ENCODE results near the gene BRINP3. TPM values are rescaled to one million over a fixed set of nuclear protein-coding genes. Genes with fewer than 3 reads are reported as not detected.

The BRINP3 gene
- polyA plus RNA-seq, 1 donor from 2014 or later = 7.7 TPM

DNA sequence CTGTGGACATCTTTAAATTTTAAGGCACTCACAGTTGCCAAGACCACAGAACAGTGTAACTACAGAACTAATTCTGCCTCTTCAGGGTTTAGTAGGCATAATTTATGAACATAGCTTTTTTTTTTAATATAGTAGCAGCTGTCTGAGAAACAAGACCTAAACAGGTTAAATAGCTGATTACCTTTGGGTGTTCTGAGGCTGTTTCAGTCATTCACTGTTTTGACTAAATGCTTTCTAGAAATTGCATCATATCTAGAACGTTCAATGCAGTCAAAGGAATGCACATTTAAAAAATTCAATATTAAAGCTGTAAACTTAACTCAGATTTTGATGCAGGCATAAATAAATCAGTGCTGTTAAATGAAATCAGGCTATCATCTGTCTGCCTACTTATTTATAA lies 101.6 kb downstream of the BRINP3 start:
- Histone ChIP-seq H3K9ac (ENCODE audit: low read length) (no peak overlapping the region), H3K27ac (ENCODE audit: low read length) (no peak overlapping the region), H3F3A (ENCODE audit: insufficient read depth, low read length, poor library complexity, severe bottlenecking) (no peaks in the 10 kb centered on the region), H2AFZ (ENCODE audit: low read depth, low read length) (no peak overlapping the region), H3K36me3 (ENCODE audit: insufficient read depth, low read length) (no peaks in the 10 kb centered on the region), H3K27me3 (ENCODE audit: insufficient read depth, low read depth, low read length) (no peaks in the 10 kb centered on the region), H3K9me2 (ENCODE audit: insufficient read depth, low read length) (no peaks in the 10 kb centered on the region), H3K9me3 (ENCODE audit: low read length) (no peaks in the 10 kb centered on the region), H3K79me2 (replicated peaks; ENCODE audit: insufficient read depth, low read length) (no peaks in the 10 kb centered on the region), H3K4me3 (ENCODE audit: low read length) (no peak overlapping the region), H4K20me1 (ENCODE audit: insufficient read depth) (no peaks in the 10 kb centered on the region), H3K4me2 (ENCODE audit: low read length) (no peak overlapping the region)
- no peak for TF ChIP-seq EZH2 (IDR thresholded peaks at IDR 0.05; ENCODE audit: borderline replicate concordance, insufficient read depth, low read length, poor library complexity, severe bottlenecking)
- TF ChIP-seq, protein P1, sequence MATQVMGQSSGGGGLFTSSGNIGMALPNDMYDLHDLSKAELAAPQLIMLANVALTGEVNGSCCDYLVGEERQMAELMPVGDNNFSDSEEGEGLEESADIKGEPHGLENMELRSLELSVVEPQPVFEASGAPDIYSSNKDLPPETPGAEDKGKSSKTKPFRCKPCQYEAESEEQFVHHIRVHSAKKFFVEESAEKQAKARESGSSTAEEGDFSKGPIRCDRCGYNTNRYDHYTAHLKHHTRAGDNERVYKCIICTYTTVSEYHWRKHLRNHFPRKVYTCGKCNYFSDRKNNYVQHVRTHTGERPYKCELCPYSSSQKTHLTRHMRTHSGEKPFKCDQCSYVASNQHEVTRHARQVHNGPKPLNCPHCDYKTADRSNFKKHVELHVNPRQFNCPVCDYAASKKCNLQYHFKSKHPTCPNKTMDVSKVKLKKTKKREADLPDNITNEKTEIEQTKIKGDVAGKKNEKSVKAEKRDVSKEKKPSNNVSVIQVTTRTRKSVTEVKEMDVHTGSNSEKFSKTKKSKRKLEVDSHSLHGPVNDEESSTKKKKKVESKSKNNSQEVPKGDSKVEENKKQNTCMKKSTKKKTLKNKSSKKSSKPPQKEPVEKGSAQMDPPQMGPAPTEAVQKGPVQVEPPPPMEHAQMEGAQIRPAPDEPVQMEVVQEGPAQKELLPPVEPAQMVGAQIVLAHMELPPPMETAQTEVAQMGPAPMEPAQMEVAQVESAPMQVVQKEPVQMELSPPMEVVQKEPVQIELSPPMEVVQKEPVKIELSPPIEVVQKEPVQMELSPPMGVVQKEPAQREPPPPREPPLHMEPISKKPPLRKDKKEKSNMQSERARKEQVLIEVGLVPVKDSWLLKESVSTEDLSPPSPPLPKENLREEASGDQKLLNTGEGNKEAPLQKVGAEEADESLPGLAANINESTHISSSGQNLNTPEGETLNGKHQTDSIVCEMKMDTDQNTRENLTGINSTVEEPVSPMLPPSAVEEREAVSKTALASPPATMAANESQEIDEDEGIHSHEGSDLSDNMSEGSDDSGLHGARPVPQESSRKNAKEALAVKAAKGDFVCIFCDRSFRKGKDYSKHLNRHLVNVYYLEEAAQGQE (IDR thresholded peaks at IDR 0.05; ENCODE audit: borderline replicate concordance) = no peak
- no peak for TF ChIP-seq EP300 (conservative IDR thresholded peaks at IDR 0.05; ENCODE audit: poor library complexity, severe bottlenecking)
- TF ChIP-seq RAD21 (conservative IDR thresholded peaks at IDR 0.05) = no peak

DNA sequence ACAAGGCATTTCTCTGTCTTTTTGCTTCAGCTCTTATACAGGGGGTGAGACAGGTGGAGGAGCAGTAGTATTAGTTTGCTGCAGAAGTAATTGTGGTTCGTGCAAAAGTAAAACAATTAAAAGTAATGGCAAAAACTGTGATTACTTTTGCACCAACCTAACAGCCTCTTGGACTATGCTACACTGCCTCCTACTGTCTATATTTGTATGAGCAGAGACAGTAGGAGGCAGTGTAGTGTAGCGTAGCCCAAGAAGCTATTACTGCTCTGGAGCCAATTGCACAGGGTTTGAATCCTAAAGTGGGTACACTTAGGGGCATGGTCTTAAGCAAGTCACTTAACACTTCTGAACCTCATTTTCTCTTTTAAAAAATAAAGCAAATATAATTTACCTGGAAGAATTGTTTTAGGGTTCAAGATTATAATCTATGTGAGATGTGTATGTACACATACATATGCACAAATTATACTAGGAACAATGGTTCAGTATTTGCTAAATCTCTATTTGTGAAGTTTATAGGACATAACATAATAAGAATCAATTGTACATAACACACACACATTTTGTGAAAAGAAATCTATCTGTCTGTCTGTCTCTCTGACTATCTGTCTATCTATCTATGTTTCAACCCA lies 103.8 kb downstream of the BRINP3 start:
- no peak overlapping the region for H3K4me3 ChIP-seq (ENCODE audit: low read length)
- no peaks in the 10 kb centered on the region for H4K20me1 ChIP-seq (ENCODE audit: insufficient read depth)
- no peak overlapping the region for H3K4me2 ChIP-seq (ENCODE audit: low read length)
- no peak overlapping the region for H2AFZ ChIP-seq (ENCODE audit: low read depth, low read length)
- TF ChIP-seq EP300 (conservative IDR thresholded peaks at IDR 0.05; ENCODE audit: poor library complexity, severe bottlenecking) (no peak), SMC3 (conservative IDR thresholded peaks at IDR 0.05; ENCODE audit: poor library complexity) (no peak), TAF1 (IDR thresholded peaks at IDR 0.05; ENCODE audit: low read depth) (no peak), EZH2 (IDR thresholded peaks at IDR 0.05; ENCODE audit: borderline replicate concordance, insufficient read depth, low read length, poor library complexity, severe bottlenecking) (no peak), MXI1 (conservative IDR thresholded peaks at IDR 0.05; ENCODE audit: poor library complexity, severe bottlenecking) (no peak)
- TF ChIP-seq, protein P1 (IDR thresholded peaks at IDR 0.05; ENCODE audit: borderline replicate concordance) = no peak
- TF ChIP-seq, protein P2, sequence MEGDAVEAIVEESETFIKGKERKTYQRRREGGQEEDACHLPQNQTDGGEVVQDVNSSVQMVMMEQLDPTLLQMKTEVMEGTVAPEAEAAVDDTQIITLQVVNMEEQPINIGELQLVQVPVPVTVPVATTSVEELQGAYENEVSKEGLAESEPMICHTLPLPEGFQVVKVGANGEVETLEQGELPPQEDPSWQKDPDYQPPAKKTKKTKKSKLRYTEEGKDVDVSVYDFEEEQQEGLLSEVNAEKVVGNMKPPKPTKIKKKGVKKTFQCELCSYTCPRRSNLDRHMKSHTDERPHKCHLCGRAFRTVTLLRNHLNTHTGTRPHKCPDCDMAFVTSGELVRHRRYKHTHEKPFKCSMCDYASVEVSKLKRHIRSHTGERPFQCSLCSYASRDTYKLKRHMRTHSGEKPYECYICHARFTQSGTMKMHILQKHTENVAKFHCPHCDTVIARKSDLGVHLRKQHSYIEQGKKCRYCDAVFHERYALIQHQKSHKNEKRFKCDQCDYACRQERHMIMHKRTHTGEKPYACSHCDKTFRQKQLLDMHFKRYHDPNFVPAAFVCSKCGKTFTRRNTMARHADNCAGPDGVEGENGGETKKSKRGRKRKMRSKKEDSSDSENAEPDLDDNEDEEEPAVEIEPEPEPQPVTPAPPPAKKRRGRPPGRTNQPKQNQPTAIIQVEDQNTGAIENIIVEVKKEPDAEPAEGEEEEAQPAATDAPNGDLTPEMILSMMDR (IDR thresholded peaks at IDR 0.05; ENCODE audit: poor library complexity, severe bottlenecking) = no peak
- no peaks in the 10 kb centered on the region for H3F3A ChIP-seq (ENCODE audit: insufficient read depth, low read length, poor library complexity, severe bottlenecking)
- no peaks in the 10 kb centered on the region for H3K9me3 ChIP-seq (ENCODE audit: low read length)
- H3K79me2 ChIP-seq (replicated peaks; ENCODE audit: insufficient read depth, low read length) = no peaks in the 10 kb centered on the region
- no peak overlapping the region for H3K9ac ChIP-seq (ENCODE audit: low read length)
- no peak overlapping the region for H3K27ac ChIP-seq (ENCODE audit: low read length)
- no peaks in the 10 kb centered on the region for H3K9me2 ChIP-seq (ENCODE audit: insufficient read depth, low read length)
- no peaks in the 10 kb centered on the region for H3K36me3 ChIP-seq (ENCODE audit: insufficient read depth, low read length)
- H3K27me3 ChIP-seq (ENCODE audit: insufficient read depth, low read depth, low read length) = no peaks in the 10 kb centered on the region
